HCT116 (cell line): ENCODE data around the gene M1AP. TPM values are rescaled to one million over a fixed set of nuclear protein-coding genes. Genes with fewer than 3 reads are reported as not detected.

ENCODE experiments used
- ATAC-seq: fragments of 200-7000 bp; cut with Tn5 transposase; 2 replicates; pipeline ENCODE4 v1.9.1; 2020; ENCODE audit warnings: mild to moderate bottlenecking, moderate library complexity
- BruUV-seq: library from RNA; stranded (reverse); fragments of 400-500 nt; replicated peaks from 2 replicates; lab custom pipeline; 2021; lab: Mats Ljungman, UMichigan
- CTCF ChIA-PET: fragments of 300-600 bp; sonication (Branson Sonifier 250); formaldehyde crosslinking; loops from one replicate; lab custom pipeline; 2021; ENCODE audit warnings: antibody characterized with exemption; lab: Charles Lee
- POLR2A ChIA-PET: fragments of 300-600, 350-600 bp; sonication (Branson Sonifier 250); formaldehyde crosslinking; loops from one replicate; lab custom pipeline; 2021; ENCODE audit warnings: antibody characterized with exemption; lab: Charles Lee
- RAD21 ChIA-PET, 2 experiments: fragments of 300-600 bp; sonication (Branson Sonifier 250); formaldehyde crosslinking; loops; one replicate each; lab custom pipeline; 2023; ENCODE audit warnings: low total read pairs in 2 of 2; ENCODE audit not compliant: uncharacterized antibody in 2 of 2, unreplicated experiment in 2 of 2, low non-redundant PET in 1 of 2; lab: Charles Lee
- DNase-seq: peaks from one replicate; pipeline ENCODE4 v3.0.0-alpha.2; 2010; ENCODE audit warnings: low read depth, low spot score
- H2AFZ ChIP-seq: fragments of 200-600 bp; shearing (Covaris generic), sonication (generic); 2 replicates; pipeline ENCODE4 v1.6.1; 2017; ENCODE audit warnings: low read depth, mixed run types, mixed read lengths, antibody characterized with exemption, low read length; ENCODE audit not compliant: poor library complexity, severe bottlenecking
- H3K27ac ChIP-seq: 2 replicates; pipeline ENCODE4 v1.5.1; 2012; ENCODE audit warnings: low read depth, low read length
- H3K27me3 ChIP-seq: fragments of 200-600 bp; sonication (generic); 2 replicates; pipeline ENCODE4 v1.6.1; 2016; ENCODE audit warnings: mixed run types, low read length, mixed read lengths; ENCODE audit not compliant: insufficient read depth
- H3K36me3 ChIP-seq, 2 experiments: fragments of 200-500 bp in 1 of 2; fragments of 200-600 bp in 1 of 2; sonication (Bioruptor generic) in 1 of 2; sonication (generic) in 1 of 2; 2 replicates each; pipeline versions ENCODE4 v1.5.1 to v1.6.1; 2014 to 2016; ENCODE audit warnings: low read length in 2 of 2, inconsistent platforms in 1 of 2, mixed read lengths in 1 of 2, mixed run types in 1 of 2; ENCODE audit not compliant: insufficient read depth in 2 of 2, control insufficient read depth in 1 of 2
- H3K4me1 ChIP-seq, 2 experiments: fragments of 200-600 bp in 1 of 2; sonication (generic) in 1 of 2; 2 replicates each; pipeline versions ENCODE4 v1.5.1 to v1.6.1; 2012 to 2017; ENCODE audit warnings: low read length in 2 of 2, inconsistent platforms in 1 of 2, mild to moderate bottlenecking in 1 of 2, mixed read lengths in 1 of 2, mixed run types in 1 of 2, moderate library complexity in 1 of 2; ENCODE audit not compliant: insufficient read depth in 2 of 2, control insufficient read depth in 1 of 2
- H3K4me2 ChIP-seq: fragments of 200-600 bp; sonication (generic); 2 replicates; pipeline ENCODE4 v1.6.1; 2017; ENCODE audit warnings: mixed run types, low read length, mixed read lengths
- H3K4me3 ChIP-seq, 2 experiments: fragments of 200-600 bp in 1 of 2; sonication (generic) in 1 of 2; replicated peaks in 1 of 2; 2 replicates each; pipeline ENCODE4 v1.5.1; 2011 to 2016; ENCODE audit warnings: low read length in 2 of 2, control low read depth in 1 of 2, low read depth in 1 of 2, mild to moderate bottlenecking in 1 of 2, mixed read lengths in 1 of 2, mixed run types in 1 of 2
- H3K79me2 ChIP-seq: fragments of 200-600 bp; sonication (generic); 2 replicates; pipeline ENCODE4 v1.6.1; 2017; ENCODE audit warnings: mild to moderate bottlenecking, mixed run types, low read length, moderate library complexity, mixed read lengths; ENCODE audit not compliant: insufficient read depth
- H3K9ac ChIP-seq: fragments of 200-600 bp; sonication (generic); 2 replicates; pipeline ENCODE4 v1.6.1; 2016; ENCODE audit warnings: low read length, mixed read lengths
- H3K9me2 ChIP-seq: fragments of 200-600 bp; sonication (generic), shearing (Covaris generic); 2 replicates; pipeline ENCODE4 v1.6.1; 2017; ENCODE audit warnings: mixed run types, mild to moderate bottlenecking, moderate library complexity; ENCODE audit not compliant: insufficient read depth
- H3K9me3 ChIP-seq, 2 experiments: fragments of 200-500 bp in 1 of 2; fragments of 200-600 bp in 1 of 2; sonication (Bioruptor generic) in 1 of 2; sonication (generic) in 1 of 2; 2 replicates each; pipeline ENCODE4 v1.6.1; 2014 to 2017; ENCODE audit warnings: low read length in 2 of 2, mixed read lengths in 2 of 2, inconsistent platforms in 1 of 2, low read depth in 1 of 2, mild to moderate bottlenecking in 1 of 2, mixed run types in 1 of 2, moderate library complexity in 1 of 2; ENCODE audit not compliant: control insufficient read depth in 1 of 2, insufficient read depth in 1 of 2
- H4K20me1 ChIP-seq: fragments of 200-600 bp; sonication (generic), shearing (Covaris generic); 2 replicates; pipeline ENCODE4 v1.6.1; 2017; ENCODE audit warnings: mixed run types, mild to moderate bottlenecking, moderate library complexity; ENCODE audit not compliant: insufficient read depth
- ZFX ChIP-seq: fragments of 450-650 bp; IDR thresholded peaks from 2 replicates; pipeline ENCODE4 v1.6.1; 2017
- intact Hi-C: fragments of 100-400 bp; cut with micrococcal nuclease; formaldehyde crosslinking; loops from 2 replicates; pipeline ENCODE4 v1.10.0; 2022
- total RNA-seq: library from RNA; stranded (reverse); gene quantifications from one replicate; pipeline ENCODE4 v1.2.1, GENCODE V29; 2021; ENCODE audit not compliant: unreplicated experiment
- TF ChIP-seq, protein P1 (sequence below), 3 experiments: fragments of 200-600 bp in 1 of 3; sonication (generic) in 1 of 3; IDR thresholded peaks in 2 of 3; conservative IDR thresholded peaks in 1 of 3; 2 replicates each; pipeline ENCODE4 v1.5.1; 2012 to 2017; ENCODE audit warnings: low read depth in 2 of 3, low read length in 2 of 3, antibody characterized with exemption in 1 of 3, borderline replicate concordance in 1 of 3, control low read depth in 1 of 3, mild to moderate bottlenecking in 1 of 3, mixed read lengths in 1 of 3, mixed run types in 1 of 3, moderate library complexity in 1 of 3; ENCODE audit not compliant: insufficient read depth in 1 of 3

The M1AP gene
- total RNA-seq, 1 experiment from 2014 or later: 28.2 TPM

DNA sequence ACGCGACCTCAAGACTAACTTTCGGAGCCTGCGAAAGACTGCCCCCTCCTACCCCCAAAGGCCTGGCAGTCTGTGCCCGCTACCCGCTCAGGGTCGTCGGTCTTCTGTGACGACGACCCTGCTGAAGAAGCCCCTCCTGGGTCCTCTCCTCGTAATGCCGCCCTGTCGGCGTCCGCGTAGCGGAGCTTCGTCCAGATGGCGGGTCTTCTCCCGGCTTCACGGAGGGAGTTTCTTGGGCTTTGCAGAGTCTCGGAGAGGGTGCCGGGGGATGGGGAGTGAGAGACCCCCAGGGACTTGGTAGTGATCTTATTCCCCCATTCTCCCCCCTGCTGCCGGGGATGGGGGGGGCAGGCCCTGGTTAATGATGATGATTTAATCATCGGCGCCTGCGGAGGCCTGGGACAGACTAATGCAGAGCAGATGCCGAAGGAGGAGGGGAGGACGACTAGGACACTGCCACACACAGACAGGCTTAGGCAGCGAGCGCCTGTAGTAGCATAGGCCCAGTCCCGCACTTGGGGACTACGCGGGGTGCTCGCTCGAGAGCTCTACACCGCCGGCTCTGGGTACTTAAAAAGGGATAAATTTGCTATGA is 140.1 kb downstream of the M1AP start:
- BruUV-seq: TSS peak; percentile 74
- Histone ChIP-seq H3K36me3 (peaks cover 3 to 16% of the 10 kb centered on the region in 2 experiments; a peak in 2 of 4 replicates), H3K9me2 (no peaks in the 10 kb centered on the region), H3K27ac (peak overlapping the region; percentile 91), H3K4me3 (peak overlapping the region; percentile 85 to 93), H3K4me2 (peak overlapping the region; percentile 99), H3K27me3 (no peaks in the 10 kb centered on the region), H3K9ac (peak overlapping the region; percentile 85), H2AFZ (no peak overlapping the region), H3K4me1 (peaks cover 22 to 41% of the 10 kb centered on the region in 2 experiments), H3K79me2 (peaks cover 22% of the 10 kb centered on the region), H3K9me3 (no peaks in the 10 kb centered on the region), H4K20me1 (no peaks in the 10 kb centered on the region)
- POLR2A ChIA-PET: interaction anchor here (0.9 to 1.8 kb wide), 3 partner anchors 18 to 50 kb away, joined by 3 to 7 read pairs (median 3); partner anchors contain the start of genes AUP1, DQX1, HTRA2 and WBP1
- RAD21 ChIA-PET: no interaction called here
- DNase-seq: no peak
- peak; percentile 48 for ATAC-seq
- intact Hi-C loops: no loop called here
- TF ChIP-seq, protein P1, sequence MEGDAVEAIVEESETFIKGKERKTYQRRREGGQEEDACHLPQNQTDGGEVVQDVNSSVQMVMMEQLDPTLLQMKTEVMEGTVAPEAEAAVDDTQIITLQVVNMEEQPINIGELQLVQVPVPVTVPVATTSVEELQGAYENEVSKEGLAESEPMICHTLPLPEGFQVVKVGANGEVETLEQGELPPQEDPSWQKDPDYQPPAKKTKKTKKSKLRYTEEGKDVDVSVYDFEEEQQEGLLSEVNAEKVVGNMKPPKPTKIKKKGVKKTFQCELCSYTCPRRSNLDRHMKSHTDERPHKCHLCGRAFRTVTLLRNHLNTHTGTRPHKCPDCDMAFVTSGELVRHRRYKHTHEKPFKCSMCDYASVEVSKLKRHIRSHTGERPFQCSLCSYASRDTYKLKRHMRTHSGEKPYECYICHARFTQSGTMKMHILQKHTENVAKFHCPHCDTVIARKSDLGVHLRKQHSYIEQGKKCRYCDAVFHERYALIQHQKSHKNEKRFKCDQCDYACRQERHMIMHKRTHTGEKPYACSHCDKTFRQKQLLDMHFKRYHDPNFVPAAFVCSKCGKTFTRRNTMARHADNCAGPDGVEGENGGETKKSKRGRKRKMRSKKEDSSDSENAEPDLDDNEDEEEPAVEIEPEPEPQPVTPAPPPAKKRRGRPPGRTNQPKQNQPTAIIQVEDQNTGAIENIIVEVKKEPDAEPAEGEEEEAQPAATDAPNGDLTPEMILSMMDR (IDR thresholded peaks at IDR 0.05 in 2 of 3, conservative IDR thresholded peaks at IDR 0.05 in 1 of 3; ENCODE audit: borderline replicate concordance in 1 of 3, insufficient read depth in 1 of 3, low read depth in 2 of 3, low read length in 2 of 3): no peak
- TF ChIP-seq ZFX: peak; percentile 58; the same call in 1 of the 2 replicates
- CTCF ChIA-PET: no interaction called here

Other genes with a start within 250 kb of the M1AP start
- 6.5 TPM for gene C2orf81, start 226.7 kb downstream of the M1AP start, total RNA-seq
- 54.9 TPM for gene WDR54, start 226.6 kb downstream of the M1AP start, total RNA-seq
- gene RTKN, start 206.4 kb downstream of the M1AP start, total RNA-seq: 94.0 TPM
- 24.0 TPM for gene INO80B, start 193.2 kb downstream of the M1AP start, total RNA-seq
- gene WBP1, start 189.9 kb downstream of the M1AP start, total RNA-seq: 64.7 TPM
- gene MOGS, start 182.9 kb downstream of the M1AP start, total RNA-seq: 72.9 TPM
- 65.4 TPM for gene MRPL53, start 175.7 kb downstream of the M1AP start, total RNA-seq
- 15.0 TPM for gene CCDC142, start 165.3 kb downstream of the M1AP start, total RNA-seq
- gene TTC31, start 165.2 kb downstream of the M1AP start, total RNA-seq: 26.4 TPM
- 10.1 TPM for gene LBX2, start 148.7 kb downstream of the M1AP start, total RNA-seq
- gene PCGF1, start 140.6 kb downstream of the M1AP start, total RNA-seq: 39.9 TPM
- gene TLX2, start 133.9 kb downstream of the M1AP start, total RNA-seq: not detected
- gene DQX1, start 122.1 kb downstream of the M1AP start, total RNA-seq: 0.98 TPM
- gene AUP1, start 118.6 kb downstream of the M1AP start, total RNA-seq: 116 TPM
- 36.2 TPM for gene HTRA2, start 118.4 kb downstream of the M1AP start, total RNA-seq
- gene LOXL3, start 94.4 kb downstream of the M1AP start, total RNA-seq: 4.1 TPM
- gene DOK1, start 93.6 kb downstream of the M1AP start, total RNA-seq: 18.8 TPM
- 12.3 TPM for gene SEMA4F, start 5.9 kb upstream of the M1AP start, total RNA-seq
- gene HK2, start 185.8 kb upstream of the M1AP start, total RNA-seq: 42.5 TPM